SK-N-SH treated with all-trans-retinoic acid at 6 μM for 48 hours (cell line): ENCODE results near the gene CDH4.

ENCODE experiments used
- ATAC-seq: fragments of 200-7000 bp; cut with Tn5 transposase; 3 replicates; pipeline ENCODE4 v1.9.1; 2020; ENCODE audit warnings: mild to moderate bottlenecking, moderate library complexity
- ARNTL ChIP-seq: fragments of 450-650 bp; formaldehyde crosslinking; IDR thresholded peaks from 2 replicates; pipeline ENCODE4 v1.5.0; 2020; ENCODE audit warnings: low read depth, mild to moderate bottlenecking, moderate library complexity, borderline replicate concordance
- CSDC2 ChIP-seq: fragments of 250-450 bp; sonication (Bioruptor Pico); IDR thresholded peaks from 2 replicates; pipeline ENCODE4 v1.5.0; 2020; ENCODE audit warnings: mild to moderate bottlenecking, moderate library complexity
- ESRRG ChIP-seq: fragments of 250-450 bp; sonication (Bioruptor Pico); IDR thresholded peaks from 2 replicates; pipeline ENCODE4 v1.6.1; 2021; ENCODE audit warnings: mild to moderate bottlenecking
- GLIS3 ChIP-seq: fragments of 250-450 bp; sonication (Bioruptor Pico); IDR thresholded peaks from 2 replicates; pipeline ENCODE4 v1.5.0; 2020; ENCODE audit warnings: mild to moderate bottlenecking, moderate library complexity
- ISL1 ChIP-seq: fragments of 250-450 bp; sonication (Bioruptor Pico); IDR thresholded peaks from 2 replicates; pipeline ENCODE4 v2.1.2; 2022; ENCODE audit warnings: mild to moderate bottlenecking, moderate library complexity
- OSR1 ChIP-seq: fragments of 250-450 bp; sonication (Bioruptor Pico); IDR thresholded peaks from 2 replicates; pipeline ENCODE4 v1.8.0; 2022; ENCODE audit warnings: moderate library complexity, mild to moderate bottlenecking, inconsistent platforms
- RARB ChIP-seq: fragments of 250-450 bp; sonication (Bioruptor Pico); IDR thresholded peaks from 2 replicates; pipeline ENCODE4 v1.8.0; 2021; ENCODE audit warnings: mild to moderate bottlenecking, moderate library complexity
- SNAI2 ChIP-seq: fragments of 250-450 bp; sonication (Bioruptor Pico); IDR thresholded peaks from 2 replicates; pipeline ENCODE4 v1.5.0; 2020; ENCODE audit warnings: mild to moderate bottlenecking, moderate library complexity
- TCF4 ChIP-seq: fragments of 250-450 bp; sonication (Bioruptor Pico); IDR thresholded peaks from 2 replicates; pipeline ENCODE4 v1.8.0; 2021; ENCODE audit warnings: mild to moderate bottlenecking, moderate library complexity, borderline replicate concordance
- TOX ChIP-seq: fragments of 250-450 bp; sonication (Bioruptor Pico); IDR thresholded peaks from 2 replicates; pipeline ENCODE4 v1.8.0; 2021; ENCODE audit warnings: mild to moderate bottlenecking, moderate library complexity, borderline replicate concordance
- TSHZ2 ChIP-seq: fragments of 250-450 bp; sonication (Bioruptor Pico); IDR thresholded peaks from 2 replicates; pipeline ENCODE4 v1.5.0; 2020; ENCODE audit warnings: mild to moderate bottlenecking, moderate library complexity
- ZC3H10 ChIP-seq: fragments of 250-450 bp; sonication (Bioruptor Pico); IDR thresholded peaks from 2 replicates; pipeline ENCODE4 v1.5.1; 2021; ENCODE audit warnings: mild to moderate bottlenecking, moderate library complexity
- ZFP30 ChIP-seq: fragments of 450-650 bp; formaldehyde crosslinking; IDR thresholded peaks from 2 replicates; pipeline ENCODE4 v1.5.0; 2022; ENCODE audit warnings: mild to moderate bottlenecking, moderate library complexity
- ZNF565 ChIP-seq: fragments of 450-650 bp; formaldehyde crosslinking; conservative IDR thresholded peaks from 2 replicates; pipeline ENCODE4 v1.5.0; 2020; ENCODE audit warnings: low read depth, mild to moderate bottlenecking, moderate library complexity
- ZNF70 ChIP-seq: fragments of 450-650 bp; formaldehyde crosslinking; IDR thresholded peaks from 2 replicates; pipeline ENCODE4 v1.5.0; 2020; ENCODE audit warnings: mild to moderate bottlenecking, moderate library complexity
- ZNF8 ChIP-seq: fragments of 450-650 bp; formaldehyde crosslinking; IDR thresholded peaks from 2 replicates; pipeline ENCODE4 v1.5.0; 2020; ENCODE audit warnings: mild to moderate bottlenecking, moderate library complexity
- TF ChIP-seq, protein P1 (sequence below): fragments of 250-450 bp; sonication (Bioruptor Pico); IDR thresholded peaks from 2 replicates; pipeline ENCODE4 v1.5.1; 2021; ENCODE audit warnings: mild to moderate bottlenecking, moderate library complexity
- TF ChIP-seq, protein P2 (sequence below): fragments of 250-450 bp; sonication (Bioruptor Pico); IDR thresholded peaks from 2 replicates; pipeline ENCODE4 v1.8.0; 2021; ENCODE audit warnings: low read depth, mild to moderate bottlenecking, moderate library complexity, borderline replicate concordance

CDH4 gene

DNA sequence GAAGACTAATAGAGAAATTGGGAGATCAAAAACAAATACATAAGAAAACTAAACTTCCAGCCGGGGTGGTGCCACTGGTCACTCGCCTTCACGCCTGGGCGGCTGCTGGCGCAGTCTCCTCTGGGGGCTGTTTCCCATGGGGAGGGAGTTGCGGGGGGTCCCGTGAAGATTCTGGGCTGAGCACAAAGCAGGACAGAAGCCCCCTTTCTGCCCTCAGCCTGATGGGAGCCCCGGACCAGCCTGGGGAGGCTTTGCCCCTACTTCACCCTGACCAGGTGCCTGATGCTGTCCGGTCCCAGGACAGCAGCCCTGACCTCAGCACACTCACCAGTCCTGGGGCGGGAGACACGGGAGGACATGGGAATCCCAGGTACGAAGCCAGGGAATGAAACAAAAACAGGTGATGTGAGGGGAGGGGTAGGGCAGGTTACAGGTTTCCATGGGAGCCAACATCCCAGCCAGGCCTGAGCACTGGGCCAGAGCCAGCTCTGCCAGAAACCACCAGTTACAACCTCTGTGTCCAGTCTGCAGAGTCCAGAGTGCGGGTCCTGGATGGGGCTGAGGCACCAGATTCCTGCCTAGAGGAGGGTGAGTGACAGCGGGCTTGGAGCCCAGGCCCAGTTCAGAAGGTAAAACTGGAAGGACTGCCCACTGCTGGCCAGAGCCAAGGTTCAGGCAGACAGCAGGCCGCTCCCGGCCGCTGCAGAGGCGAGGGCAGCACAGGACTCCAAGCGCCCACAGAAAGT lies 487.2 kb downstream of the CDH4 start:
- ATAC-seq, result no peak
- TF ChIP-seq TCF4 (CRISPR knock-in tag), result no peak
- TF ChIP-seq, protein P1, sequence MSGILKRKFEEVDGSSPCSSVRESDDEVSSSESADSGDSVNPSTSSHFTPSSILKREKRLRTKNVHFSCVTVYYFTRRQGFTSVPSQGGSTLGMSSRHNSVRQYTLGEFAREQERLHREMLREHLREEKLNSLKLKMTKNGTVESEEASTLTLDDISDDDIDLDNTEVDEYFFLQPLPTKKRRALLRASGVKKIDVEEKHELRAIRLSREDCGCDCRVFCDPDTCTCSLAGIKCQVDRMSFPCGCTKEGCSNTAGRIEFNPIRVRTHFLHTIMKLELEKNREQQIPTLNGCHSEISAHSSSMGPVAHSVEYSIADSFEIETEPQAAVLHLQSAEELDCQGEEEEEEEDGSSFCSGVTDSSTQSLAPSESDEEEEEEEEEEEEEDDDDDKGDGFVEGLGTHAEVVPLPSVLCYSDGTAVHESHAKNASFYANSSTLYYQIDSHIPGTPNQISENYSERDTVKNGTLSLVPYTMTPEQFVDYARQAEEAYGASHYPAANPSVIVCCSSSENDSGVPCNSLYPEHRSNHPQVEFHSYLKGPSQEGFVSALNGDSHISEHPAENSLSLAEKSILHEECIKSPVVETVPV (CRISPR knock-in tag), result no peak
- TF ChIP-seq CSDC2, result no peak

DNA sequence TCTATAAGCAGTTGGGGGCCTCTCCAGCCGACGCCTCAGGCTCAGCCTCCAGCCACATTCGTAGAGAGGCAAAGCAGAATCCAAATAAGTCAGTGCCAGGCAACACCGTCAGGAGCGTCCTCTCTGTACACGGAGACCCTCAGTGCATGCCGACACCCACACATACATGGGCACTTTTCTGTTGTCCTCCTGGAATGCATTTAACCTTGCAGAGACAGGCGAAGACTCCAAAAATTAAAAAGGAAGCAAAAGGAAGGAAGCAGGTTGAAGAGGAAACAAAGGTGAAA lies 487.7 kb downstream of the CDH4 start:
- no peak for ATAC-seq
- no peak for TF ChIP-seq ZNF8
- no peak for TF ChIP-seq ARNTL

- ATAC-seq, result no peak
- TF ChIP-seq TSHZ2 (CRISPR knock-in tag), result no peak
- no peak for TF ChIP-seq ZC3H10 (CRISPR knock-in tag)
Observed at GRCh38 chr20:61742097-61742825, 490.2 kb downstream of the CDH4 start.

DNA sequence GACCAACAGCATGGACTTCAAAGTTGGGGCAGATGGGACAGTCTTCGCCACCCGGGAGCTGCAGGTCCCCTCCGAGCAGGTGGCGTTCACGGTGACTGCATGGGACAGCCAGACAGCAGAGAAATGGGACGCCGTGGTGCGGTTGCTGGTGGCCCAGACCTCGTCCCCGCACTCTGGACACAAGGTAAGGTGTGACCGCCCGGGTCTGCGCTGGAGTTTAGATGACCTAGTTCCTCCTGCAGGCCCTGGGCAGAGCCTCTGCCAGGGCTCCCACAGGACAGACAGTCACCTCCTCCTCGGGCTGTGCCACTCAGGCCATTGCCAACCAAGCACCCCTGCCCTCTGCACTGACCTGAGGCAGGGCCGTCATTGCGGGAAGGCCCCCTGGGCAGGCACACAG lies 491.5 kb downstream of the CDH4 start:
- ATAC-seq, result no peak
- TF ChIP-seq ZNF8 (no peak), OSR1 (no peak), ESRRG (CRISPR knock-in tag) (no peak), TSHZ2 (CRISPR knock-in tag) (no peak), ZNF565 (CRISPR knock-in tag) (no peak), RARB (CRISPR knock-in tag) (no peak)
- TF ChIP-seq, protein P1 (CRISPR knock-in tag), result no peak

DNA sequence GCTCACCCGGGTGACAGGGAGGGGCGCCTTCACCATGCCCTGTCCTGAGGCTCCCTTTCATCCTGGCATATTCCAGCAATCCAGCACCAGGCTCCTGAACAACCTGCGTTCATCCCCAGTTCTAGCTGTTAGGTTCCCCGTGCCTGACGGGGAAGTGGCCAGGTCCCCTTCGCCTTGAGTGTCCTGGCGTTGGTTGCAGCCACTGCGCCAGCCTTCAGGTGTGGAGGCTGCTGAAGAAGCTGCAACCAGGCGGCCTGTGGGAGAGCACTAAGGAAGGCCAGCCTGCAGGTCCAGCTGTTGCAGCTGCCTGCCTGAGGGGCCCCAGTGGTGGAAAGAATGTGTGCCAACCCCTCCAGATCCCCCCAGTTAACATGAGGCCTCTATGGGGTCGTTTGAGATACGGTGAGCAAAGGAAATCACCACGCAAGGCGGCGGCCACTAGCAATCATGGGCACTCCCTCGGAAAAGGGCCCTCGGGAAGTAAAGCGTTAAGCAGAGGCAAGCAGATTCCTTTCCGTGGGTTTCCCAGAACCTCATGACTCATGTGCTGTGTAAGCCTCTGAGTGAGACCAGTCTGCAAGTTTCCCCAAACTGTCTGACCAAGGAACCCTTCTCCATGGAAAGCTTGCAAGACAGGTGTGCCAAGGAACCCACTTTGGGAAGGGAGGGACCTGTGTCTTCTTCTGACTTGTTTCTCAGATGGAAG lies 492.8 kb downstream of the CDH4 start:
- ATAC-seq, result no peak
- no peak for TF ChIP-seq TCF4 (CRISPR knock-in tag)
- TF ChIP-seq ZFP30, result no peak
- no peak for TF ChIP-seq ZC3H10 (CRISPR knock-in tag)
- TF ChIP-seq ISL1, result no peak
- TF ChIP-seq ZNF565 (CRISPR knock-in tag), result no peak
- no peak for TF ChIP-seq SNAI2 (CRISPR knock-in tag)
- TF ChIP-seq, protein P2, sequence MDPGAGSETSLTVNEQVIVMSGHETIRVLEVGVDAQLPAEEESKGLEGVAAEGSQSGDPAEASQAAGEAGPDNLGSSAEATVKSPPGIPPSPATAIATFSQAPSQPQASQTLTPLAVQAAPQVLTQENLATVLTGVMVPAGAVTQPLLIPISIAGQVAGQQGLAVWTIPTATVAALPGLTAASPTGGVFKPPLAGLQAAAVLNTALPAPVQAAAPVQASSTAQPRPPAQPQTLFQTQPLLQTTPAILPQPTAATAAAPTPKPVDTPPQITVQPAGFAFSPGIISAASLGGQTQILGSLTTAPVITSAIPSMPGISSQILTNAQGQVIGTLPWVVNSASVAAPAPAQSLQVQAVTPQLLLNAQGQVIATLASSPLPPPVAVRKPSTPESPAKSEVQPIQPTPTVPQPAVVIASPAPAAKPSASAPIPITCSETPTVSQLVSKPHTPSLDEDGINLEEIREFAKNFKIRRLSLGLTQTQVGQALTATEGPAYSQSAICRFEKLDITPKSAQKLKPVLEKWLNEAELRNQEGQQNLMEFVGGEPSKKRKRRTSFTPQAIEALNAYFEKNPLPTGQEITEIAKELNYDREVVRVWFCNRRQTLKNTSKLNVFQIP (CRISPR knock-in tag), result no peak
- no peak for TF ChIP-seq CSDC2
- TF ChIP-seq OSR1, result no peak
- TF ChIP-seq TSHZ2 (CRISPR knock-in tag), result no peak
- TF ChIP-seq GLIS3, result no peak
- no peak for TF ChIP-seq ZNF70 (CRISPR knock-in tag)
- TF ChIP-seq TOX (CRISPR knock-in tag), result no peak
